Measurements from ENCODE around the gene SETD7.
A peak's percentile ranks its signal among the peaks of the same experiment; 100 is the strongest.

SETD7 gene
- 34.9 to 73.6 (median 44.0) reads per million in 4 donors for total RNA-seq

- DNase-seq: peak; percentile 28 to 73 (median 48)
These were observed at the start of gene SETD7 for GRCh38 chr4:139556071-139556723. Gene SETD7 (minus strand): TSS chr4:139556219. CDS start chr4:139556137, 82 bp downstream.

- DNase-seq: no peak
These were observed 49.5 kb upstream of the SETD7 start for GRCh38 chr4:139605516-139605915.

GRCh38 chr4:139603576-139604410 is 47.8 kb upstream of the SETD7 start:
- DNase-seq: peak in 2 of 5 donors; percentile 23 to 44

- DNase-seq: no peak
These were observed 46.8 kb upstream of the SETD7 start for GRCh38 chr4:139602776-139603360.

GRCh38 chr4:139600662-139601061 is 44.6 kb upstream of the SETD7 start:
- DNase-seq: no peak

GRCh38 chr4:139599594-139600374 is 43.8 kb upstream of the SETD7 start:
- DNase-seq: no peak

GRCh38 chr4:139599076-139599475 is 43.1 kb upstream of the SETD7 start:
- DNase-seq: no peak

- no peak for DNase-seq
These were observed 40.8 kb upstream of the SETD7 start for GRCh38 chr4:139596684-139597279.

GRCh38 chr4:139596034-139596683 is 40.1 kb upstream of the SETD7 start:
- no peak for DNase-seq

GRCh38 chr4:139594591-139595185 is 38.7 kb upstream of the SETD7 start:
- no peak for DNase-seq

- no peak for DNase-seq
These were observed 37.1 kb upstream of the SETD7 start for GRCh38 chr4:139593091-139593564.

GRCh38 chr4:139589336-139590018 is 33.5 kb upstream of the SETD7 start:
- DNase-seq: no peak

- no peak for DNase-seq
These were observed 31.4 kb upstream of the SETD7 start for GRCh38 chr4:139587446-139587845.

GRCh38 chr4:139585473-139585872 is 29.5 kb upstream of the SETD7 start:
- no peak for DNase-seq

GRCh38 chr4:139584784-139585183 is 28.8 kb upstream of the SETD7 start:
- DNase-seq: no peak

- DNase-seq: no peak
These were observed 28.0 kb upstream of the SETD7 start for GRCh38 chr4:139584013-139584412.

- no peak for DNase-seq
These were observed 26.0 kb upstream of the SETD7 start for GRCh38 chr4:139582044-139582443.

GRCh38 chr4:139581096-139581495 is 25.1 kb upstream of the SETD7 start:
- no peak for DNase-seq

- DNase-seq: no peak
These were observed 20.2 kb upstream of the SETD7 start for GRCh38 chr4:139576219-139576618.

- no peak for DNase-seq
These were observed 19.1 kb upstream of the SETD7 start for GRCh38 chr4:139575072-139575471.

- DNase-seq: no peak
These were observed 18.6 kb upstream of the SETD7 start for GRCh38 chr4:139574641-139575040.

Data from T-helper 1 cell (primary cell).